Parathyroid adenoma (tissue), 2 donors: ENCODE measurements around the gene ACOT2.
"Not testable (repeated sequence)": the region's sequence is repeated elsewhere in the genome, so short reads cannot be mapped to it uniquely, and the experiment has no call there.

Experiments
- H2AFZ ChIP-seq: fragments of 300-600 bp; sonication (generic); one replicate; pipeline ENCODE4 v1.7.0; 2017; ENCODE audit warnings: antibody characterized with exemption, mild to moderate bottlenecking
- H3K27ac ChIP-seq: fragments of 300-600 bp; sonication (generic); one replicate; pipeline ENCODE4 v1.7.0; 2017
- H3K27me3 ChIP-seq: fragments of 300-600 bp; sonication (generic); one replicate; pipeline ENCODE4 v1.7.0; 2017; ENCODE audit warnings: low read length; ENCODE audit not compliant: control insufficient read depth, insufficient read depth
- H3K36me3 ChIP-seq: fragments of 300-600 bp; sonication (generic); one replicate; pipeline ENCODE4 v1.7.0; 2017; ENCODE audit warnings: low read length; ENCODE audit not compliant: control insufficient read depth, insufficient read depth
- H3K4me1 ChIP-seq: fragments of 300-600 bp; sonication (generic); one replicate; pipeline ENCODE4 v1.7.0; 2017; ENCODE audit warnings: control low read depth
- H3K4me2 ChIP-seq: fragments of 300-600 bp; sonication (generic); one replicate; pipeline ENCODE4 v1.7.0; 2017; ENCODE audit warnings: low read length
- H3K4me3 ChIP-seq: fragments of 300-600 bp; sonication (generic); one replicate; pipeline ENCODE4 v1.7.0; 2017; ENCODE audit warnings: low read depth, low read length
- H3K79me2 ChIP-seq: fragments of 300-600 bp; sonication (generic); one replicate; pipeline ENCODE4 v1.7.0; 2017; ENCODE audit warnings: control low read depth
- H3K9ac ChIP-seq: fragments of 300-600 bp; sonication (generic); one replicate; pipeline ENCODE4 v1.7.0; 2017; ENCODE audit warnings: mild to moderate bottlenecking
- H3K9me3 ChIP-seq: fragments of 300-600 bp; sonication (generic); one replicate; pipeline ENCODE4 v1.7.0; 2017; ENCODE audit warnings: low read length; ENCODE audit not compliant: control insufficient read depth
- TF ChIP-seq, protein P1 (sequence below): fragments of 300-600 bp; sonication (generic); IDR thresholded peaks from one replicate; pipeline ENCODE4 v1.7.0; 2017; ENCODE audit warnings: antibody characterized with exemption, mild to moderate bottlenecking
- donor health status: primary hyperparathyroidism.

The ACOT2 gene

DNA sequence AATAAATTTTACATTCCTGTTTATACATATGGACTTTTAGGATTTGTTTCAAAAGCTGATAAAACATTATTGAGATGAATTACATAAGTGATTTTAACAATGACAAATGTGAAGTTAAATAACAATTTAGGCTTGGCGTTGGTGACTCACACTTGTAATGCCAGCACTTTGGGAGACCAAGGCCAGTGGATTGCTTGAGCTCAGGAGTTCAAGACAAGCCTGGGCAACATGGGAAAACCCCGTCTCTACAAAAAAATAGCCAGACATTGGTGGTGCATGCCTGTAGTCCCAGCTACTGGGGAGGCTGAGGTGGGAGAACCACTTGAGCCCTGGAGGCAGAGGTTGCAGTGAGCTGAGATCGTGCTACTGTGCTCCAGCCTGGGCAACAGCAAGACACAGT lies 7.4 kb downstream of the ACOT2 start:
- Histone ChIP-seq H3K27ac (no peak overlapping the region), H3K9me3 (no peaks in the 10 kb centered on the region), H2AFZ (no peak overlapping the region), H3K79me2 (no peaks in the 10 kb centered on the region), H3K27me3 (no peaks in the 10 kb centered on the region), H3K9ac (no peak overlapping the region), H3K4me3 (no peak overlapping the region), H3K4me2 (no peak overlapping the region), H3K4me1 (no peaks in the 10 kb centered on the region), H3K36me3 (no peaks in the 10 kb centered on the region)
- TF ChIP-seq, protein P1, sequence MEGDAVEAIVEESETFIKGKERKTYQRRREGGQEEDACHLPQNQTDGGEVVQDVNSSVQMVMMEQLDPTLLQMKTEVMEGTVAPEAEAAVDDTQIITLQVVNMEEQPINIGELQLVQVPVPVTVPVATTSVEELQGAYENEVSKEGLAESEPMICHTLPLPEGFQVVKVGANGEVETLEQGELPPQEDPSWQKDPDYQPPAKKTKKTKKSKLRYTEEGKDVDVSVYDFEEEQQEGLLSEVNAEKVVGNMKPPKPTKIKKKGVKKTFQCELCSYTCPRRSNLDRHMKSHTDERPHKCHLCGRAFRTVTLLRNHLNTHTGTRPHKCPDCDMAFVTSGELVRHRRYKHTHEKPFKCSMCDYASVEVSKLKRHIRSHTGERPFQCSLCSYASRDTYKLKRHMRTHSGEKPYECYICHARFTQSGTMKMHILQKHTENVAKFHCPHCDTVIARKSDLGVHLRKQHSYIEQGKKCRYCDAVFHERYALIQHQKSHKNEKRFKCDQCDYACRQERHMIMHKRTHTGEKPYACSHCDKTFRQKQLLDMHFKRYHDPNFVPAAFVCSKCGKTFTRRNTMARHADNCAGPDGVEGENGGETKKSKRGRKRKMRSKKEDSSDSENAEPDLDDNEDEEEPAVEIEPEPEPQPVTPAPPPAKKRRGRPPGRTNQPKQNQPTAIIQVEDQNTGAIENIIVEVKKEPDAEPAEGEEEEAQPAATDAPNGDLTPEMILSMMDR, result no peak

DNA sequence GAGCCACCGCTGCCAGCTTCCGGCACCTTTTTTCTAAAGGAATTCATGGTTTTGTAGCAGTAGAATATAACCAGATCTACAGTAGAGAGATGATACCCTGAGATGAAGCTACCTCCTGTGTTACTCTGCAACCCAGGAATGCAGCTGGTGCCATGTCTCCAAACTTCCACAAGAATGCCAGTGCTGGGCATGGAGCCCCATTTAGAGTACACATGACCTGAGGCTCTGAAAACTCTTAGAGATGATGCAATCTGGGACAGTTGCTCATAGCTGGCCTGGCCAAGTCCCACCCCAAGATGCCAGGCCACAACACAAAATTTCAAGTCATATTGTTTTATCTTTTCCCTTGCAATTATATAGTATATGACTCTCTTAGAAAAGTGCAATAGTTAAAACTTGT lies 8.2 kb downstream of the ACOT2 start:
- not testable (repeated sequence) for H3K27ac ChIP-seq, H3K36me3 ChIP-seq, H3K79me2 ChIP-seq, H3K4me3 ChIP-seq, H3K9me3 ChIP-seq, H2AFZ ChIP-seq, H3K27me3 ChIP-seq, H3K4me1 ChIP-seq, H3K9ac ChIP-seq, H3K4me2 ChIP-seq

DNA sequence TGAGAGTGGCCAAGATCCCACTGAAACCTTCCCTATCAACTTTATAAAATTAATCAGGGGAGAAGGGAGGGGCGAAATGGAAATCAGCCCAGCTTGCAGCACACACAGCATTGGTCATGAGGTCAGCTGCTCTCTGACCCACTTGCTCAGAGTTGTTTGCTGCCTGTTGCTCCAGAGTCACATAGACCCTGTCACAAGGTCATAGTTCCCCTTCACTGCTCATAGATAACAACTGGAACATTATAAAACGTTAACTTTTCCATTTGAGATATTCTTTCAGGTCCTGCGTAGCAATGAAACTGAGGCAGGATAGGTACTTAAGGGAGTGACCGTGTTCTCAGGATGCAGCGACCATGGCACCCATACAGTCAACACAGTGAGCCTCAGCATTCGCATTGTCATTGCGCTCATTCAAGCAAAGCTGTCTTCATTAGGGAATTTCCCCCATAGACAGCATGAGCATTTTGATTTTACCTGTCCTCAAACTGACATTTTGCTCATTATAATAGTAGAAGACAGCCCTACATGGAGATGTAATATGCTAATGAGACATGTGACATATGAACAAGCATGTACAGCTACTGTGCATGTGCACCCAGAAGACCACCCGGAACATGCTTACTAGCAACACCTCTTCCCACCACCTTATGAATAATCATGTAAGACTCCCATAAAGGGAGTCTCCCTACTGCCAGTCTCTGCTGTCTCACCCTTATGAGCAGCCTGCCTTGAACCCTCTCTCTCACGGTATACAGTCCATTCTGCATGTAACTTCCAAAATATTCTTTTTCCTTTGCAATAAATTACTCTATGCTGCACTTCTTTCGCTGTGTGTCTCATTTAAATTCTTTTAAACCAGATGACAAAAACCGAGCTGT lies 13.3 kb downstream of the ACOT2 start:
- not testable (repeated sequence) for H2AFZ ChIP-seq, H3K9me3 ChIP-seq, H3K4me2 ChIP-seq, H3K4me1 ChIP-seq, H3K4me3 ChIP-seq, H3K9ac ChIP-seq, H3K79me2 ChIP-seq, H3K27ac ChIP-seq, H3K27me3 ChIP-seq, H3K36me3 ChIP-seq

DNA sequence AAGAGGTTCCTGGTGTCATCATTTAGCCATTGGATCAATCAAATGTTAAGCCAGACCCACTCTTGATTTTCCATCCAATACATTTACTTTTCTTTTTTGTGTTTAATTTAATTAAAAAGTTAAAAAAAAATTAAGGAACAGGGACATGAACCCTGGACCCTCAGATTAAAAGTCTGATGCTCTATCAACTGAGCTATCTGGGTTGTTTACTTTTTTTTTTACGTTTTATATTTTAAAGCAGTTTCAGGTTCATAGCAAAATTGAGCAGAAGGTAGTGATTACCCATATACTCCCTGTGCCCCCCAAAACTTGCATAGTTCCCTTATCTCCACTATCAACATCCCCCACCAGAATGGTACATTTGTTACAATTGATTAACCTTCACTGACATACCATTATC lies 19.7 kb downstream of the ACOT2 start:
- Histone ChIP-seq H3K9me3 (no peaks in the 10 kb centered on the region), H3K4me1 (no peaks in the 10 kb centered on the region), H3K4me2 (no peak overlapping the region), H3K27me3 (no peaks in the 10 kb centered on the region), H3K79me2 (no peaks in the 10 kb centered on the region), H2AFZ (no peak overlapping the region), H3K4me3 (no peak overlapping the region), H3K27ac (no peak overlapping the region), H3K9ac (no peak overlapping the region), H3K36me3 (no peaks in the 10 kb centered on the region)
- TF ChIP-seq, protein P1, result no peak

DNA sequence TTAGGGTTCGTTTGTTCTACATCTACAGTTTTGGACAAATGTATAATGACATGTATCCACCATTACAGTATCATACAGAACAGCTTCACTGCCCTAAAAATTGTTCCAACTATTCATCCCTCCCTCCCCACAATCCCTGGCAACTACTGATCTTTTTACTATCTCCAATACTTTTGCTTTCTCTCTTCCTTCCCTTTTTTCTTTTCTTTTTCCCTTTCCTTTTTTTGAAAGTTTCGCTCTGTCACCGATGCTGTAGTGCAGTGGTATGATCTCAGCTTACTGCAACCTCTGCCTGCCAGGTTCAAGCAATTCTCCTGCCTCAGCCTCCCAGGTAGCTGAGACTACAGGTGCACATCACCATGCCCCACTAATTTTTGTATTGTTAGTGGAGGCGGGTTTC lies 20.1 kb downstream of the ACOT2 start:
- Histone ChIP-seq H3K9ac (no peak overlapping the region), H3K79me2 (no peaks in the 10 kb centered on the region), H3K36me3 (no peaks in the 10 kb centered on the region), H2AFZ (no peak overlapping the region), H3K4me1 (no peaks in the 10 kb centered on the region), H3K27me3 (no peaks in the 10 kb centered on the region), H3K4me2 (no peak overlapping the region), H3K9me3 (no peaks in the 10 kb centered on the region), H3K4me3 (no peak overlapping the region), H3K27ac (no peak overlapping the region)
- TF ChIP-seq, protein P1, result no peak

DNA sequence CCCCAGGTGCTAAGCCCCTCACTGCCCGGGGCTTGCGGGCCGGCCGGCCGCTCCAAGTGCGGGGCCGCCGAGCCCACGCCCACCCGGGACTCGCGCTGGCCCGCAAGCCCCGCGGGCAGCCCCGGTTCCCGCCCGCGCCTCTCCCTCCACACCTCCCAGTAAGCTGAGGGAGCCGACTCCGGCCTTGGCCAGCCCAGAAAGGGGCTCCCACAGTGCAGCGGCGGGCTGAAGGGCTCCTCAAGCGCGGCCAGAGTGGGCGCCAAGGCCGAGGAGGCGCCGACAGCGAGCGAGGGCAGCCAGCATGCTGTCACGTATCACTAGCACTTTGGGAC lies 21.6 kb downstream of the ACOT2 start:
- not testable (repeated sequence) for H2AFZ ChIP-seq, H3K36me3 ChIP-seq, H3K27me3 ChIP-seq, H3K4me3 ChIP-seq, H3K4me2 ChIP-seq, H3K9ac ChIP-seq, H3K79me2 ChIP-seq, H3K4me1 ChIP-seq, H3K27ac ChIP-seq, H3K9me3 ChIP-seq
